ENCODE measurements around the gene MIP. TPM values are rescaled to one million over a fixed set of nuclear protein-coding genes. Genes with fewer than 3 reads are reported as not detected.
"Not testable (repeated sequence)": the region's sequence is repeated elsewhere in the genome, so short reads cannot be mapped to it uniquely, and the experiment has no call there.

MIP gene
- total RNA-seq, 1 donor from 2014 or later = not detected

- Mint-ChIP-seq H3K36me3 (ENCODE audit: low read depth) (no peaks in the 10 kb centered on the region), H3K9me3 (peaks cover 2% of the 10 kb centered on the region), H3K27me3 (ENCODE audit: low read depth) (no peaks in the 10 kb centered on the region), H3K4me1 (no peaks in the 10 kb centered on the region), H3K4me3 (no peak overlapping the region), H3K27ac (ENCODE audit: unreplicated experiment) (no peak overlapping the region)
- no peak for TF ChIP-seq CTCF (conservative IDR thresholded peaks at IDR 0.05)
- no peak for DNase-seq (ENCODE audit: low read depth, low spot score)
Observed at GRCh38 chr12:56408799-56409417, 45.5 kb downstream of the MIP start.

- H3K27me3 Mint-ChIP-seq (ENCODE audit: low read depth); H3K36me3 Mint-ChIP-seq (ENCODE audit: low read depth); H3K9me3 Mint-ChIP-seq; DNase-seq (ENCODE audit: low read depth, low spot score); H3K27ac Mint-ChIP-seq (ENCODE audit: unreplicated experiment); H3K4me1 Mint-ChIP-seq; H3K4me3 Mint-ChIP-seq: not testable (repeated sequence)
Observed at GRCh38 chr12:56404227-56404626, 50.2 kb downstream of the MIP start.

- peaks cover 14% of the 10 kb centered on the region for H3K9me3 Mint-ChIP-seq
- H3K4me3 Mint-ChIP-seq; H3K27ac Mint-ChIP-seq (ENCODE audit: unreplicated experiment): not testable (repeated sequence)
Observed at GRCh38 chr12:56401612-56402011, 52.8 kb downstream of the MIP start.

GRCh38 chr12:56401125-56401524 lies 53.3 kb downstream of the MIP start:
- H3K27me3 Mint-ChIP-seq (ENCODE audit: low read depth); H3K27ac Mint-ChIP-seq (ENCODE audit: unreplicated experiment); H3K36me3 Mint-ChIP-seq (ENCODE audit: low read depth); H3K4me3 Mint-ChIP-seq; H3K4me1 Mint-ChIP-seq; DNase-seq (ENCODE audit: low read depth, low spot score): not testable (repeated sequence)
- peaks cover 14% of the 10 kb centered on the region for H3K9me3 Mint-ChIP-seq

More at GRCh38 chr12:56401612-56402011, 52.8 kb downstream of the MIP start:
- not testable (repeated sequence) for H3K27me3 Mint-ChIP-seq (ENCODE audit: low read depth); DNase-seq (ENCODE audit: low read depth, low spot score); H3K36me3 Mint-ChIP-seq (ENCODE audit: low read depth); H3K4me1 Mint-ChIP-seq

Other genes with a start within 250 kb of the MIP start
- gene RNF41, start 232.7 kb downstream of the MIP start, total RNA-seq = 48.3 and 48.6 TPM in 2 replicates
- 71.8 and 75.7 TPM in 2 replicates for gene NABP2, start 230.3 kb downstream of the MIP start, total RNA-seq
- 0.65 and 1.0 TPM in 2 replicates for gene SLC39A5, start 224.6 kb downstream of the MIP start, total RNA-seq
- gene ANKRD52, start 196.3 kb downstream of the MIP start, total RNA-seq = 61.4 and 68.0 TPM in 2 replicates
- 23.2 and 23.3 TPM in 2 replicates for gene COQ10A, start 187.7 kb downstream of the MIP start, total RNA-seq
- gene CS, start 154.3 kb downstream of the MIP start, total RNA-seq = 295 and 302 TPM in 2 replicates
- gene CNPY2, start 138.7 kb downstream of the MIP start, total RNA-seq = 242 and 244 TPM in 2 replicates
- 64.4 and 69.6 TPM in 2 replicates for gene PAN2, start 120.7 kb downstream of the MIP start, total RNA-seq
- gene IL23A, start 115.8 kb downstream of the MIP start, total RNA-seq = 0.23 TPM in 1 of 2 replicates, not detected in the other
- 67.4 and 70.0 TPM in 2 replicates for gene STAT2, start 94.5 kb downstream of the MIP start, total RNA-seq
- gene APOF, start 91.8 kb downstream of the MIP start, total RNA-seq = not detected in 2 replicates
- 108 and 110 TPM in 2 replicates for gene TIMELESS, start 5.2 kb downstream of the MIP start, total RNA-seq
- 4.9 and 5.1 TPM in 2 replicates for gene SPRYD4, start 13.9 kb upstream of the MIP start, total RNA-seq
- 0.30 and 0.35 TPM in 2 replicates for gene GLS2, start 33.5 kb upstream of the MIP start, total RNA-seq
- gene RBMS2, start 67.2 kb upstream of the MIP start, total RNA-seq = 29.3 and 33.5 TPM in 2 replicates
- gene BAZ2A, start 175.7 kb upstream of the MIP start, total RNA-seq = 116 and 122 TPM in 2 replicates
- 626 and 651 TPM in 2 replicates for gene ATP5F1B, start 191.3 kb upstream of the MIP start, total RNA-seq
- gene PTGES3, start 233.6 kb upstream of the MIP start, total RNA-seq = 282 and 284 TPM in 2 replicates